GM12891 (cell line): Measurements from ENCODE around the gene SLK.

Experiments used
- POLR2A ChIP-seq: IDR thresholded peaks from 2 replicates; pipeline ENCODE4 v1.6.1; 2011; ENCODE audit warnings: low read depth, low read length, control low read depth
- TAF1 ChIP-seq: IDR thresholded peaks from 2 replicates; pipeline ENCODE4 v1.6.1; 2011; ENCODE audit warnings: low read depth, low read length, control low read depth

DNA sequence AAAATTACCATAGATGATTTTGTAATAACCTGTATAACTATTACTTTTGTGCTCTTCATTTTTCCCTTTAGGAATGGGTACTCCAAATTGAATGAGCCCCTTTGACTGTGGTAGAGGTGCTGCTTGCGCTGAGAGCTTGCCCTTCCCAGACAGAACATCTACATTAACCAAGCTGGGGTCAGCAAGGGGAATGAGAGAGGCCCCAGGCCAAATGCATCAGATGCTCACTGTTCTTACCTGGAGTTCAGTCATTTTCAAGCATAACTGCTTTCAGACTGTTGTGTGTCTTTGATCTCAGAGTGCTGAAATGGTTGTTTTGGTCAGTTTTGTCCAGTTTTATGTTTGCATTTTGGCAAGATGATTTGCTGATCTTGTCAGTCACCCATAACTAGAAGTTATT lies 41.3 kb upstream of the SLK start:
- TF ChIP-seq POLR2A (no peak), TAF1 (no peak)
